HepG2 (cell line): ENCODE results near the gene NGEF. TPM values are rescaled to one million over a fixed set of nuclear protein-coding genes. Genes with fewer than 3 reads are reported as not detected.

Experiments
- ATAC-seq: fragments of 200-7000 bp; cut with Tn5 transposase; 3 replicates; pipeline ENCODE4 v1.9.1; 2020; ENCODE audit warnings: mild to moderate bottlenecking, moderate library complexity
- BruUV-seq: library from RNA; stranded (reverse); fragments of 400-500 nt; replicated peaks from 2 replicates; lab custom pipeline; 2021; lab: Mats Ljungman, UMichigan
- CTCF ChIA-PET: fragments of 300-600 bp; formaldehyde crosslinking; extraction: SDS; loops from one replicate; lab custom pipeline; 2021; ENCODE audit warnings: low total read pairs, inconsistent platforms, low intra/inter-chr PET ratio; lab: Yijun Ruan, JAX
- POLR2A ChIA-PET: fragments of 350-600 bp; sonication (Branson Sonifier 250); formaldehyde crosslinking; loops from one replicate; lab custom pipeline; 2020; ENCODE audit warnings: antibody characterized with exemption, inconsistent platforms; lab: Yijun Ruan, JAX
- DNase-seq: peaks from one replicate; pipeline ENCODE4 v3.0.0-alpha.2; 2015; ENCODE audit warnings: low spot score
- FAIRE-seq: peaks from 3 replicates; lab custom pipeline; 2011; peaks lifted over from hg19 to GRCh38; lab: Jason Lieb, UNC
- H2AFZ ChIP-seq: one replicate; pipeline ENCODE4 v1.6.1; 2011; ENCODE audit warnings: low read length, inconsistent platforms
- H3K27ac ChIP-seq: fragments of 300-600 bp; 3 replicates; pipeline ENCODE4 v1.8.0; 2011; ENCODE audit warnings: mixed run types, mild to moderate bottlenecking, mixed read lengths, low read length, inconsistent platforms; ENCODE audit not compliant: insufficient read depth; ENCODE audit errors: extremely low read length
- H3K27me3 ChIP-seq, 2 experiments: fragments of 200-600 bp in 1 of 2; 2 replicates in 1 of 2; 3 replicates in 1 of 2; pipeline versions ENCODE4 v1.6.0 to v1.8.0; 2011; ENCODE audit warnings: low read length in 2 of 2, mild to moderate bottlenecking in 2 of 2, moderate library complexity in 2 of 2, inconsistent platforms in 1 of 2; ENCODE audit not compliant: insufficient read depth in 2 of 2, control insufficient read depth in 1 of 2
- H3K36me3 ChIP-seq, 2 experiments: fragments of 200-600 bp in 1 of 2; replicated peaks in 1 of 2; 2 replicates in 1 of 2; 3 replicates in 1 of 2; pipeline versions ENCODE4 v1.5.1 to v1.8.0; 2011; ENCODE audit warnings: low read length in 2 of 2, inconsistent platforms in 1 of 2; ENCODE audit not compliant: insufficient read depth in 2 of 2, control insufficient read depth in 1 of 2
- H3K4me1 ChIP-seq: 2 replicates; pipeline ENCODE4 v1.5.1; 2012; ENCODE audit warnings: low read length, inconsistent platforms; ENCODE audit not compliant: insufficient read depth
- H3K4me2 ChIP-seq: 2 replicates; pipeline ENCODE4 v1.6.0; 2011; ENCODE audit warnings: low read depth, low read length, inconsistent platforms
- H3K4me3 ChIP-seq, 3 experiments: fragments of 200-600 bp in 1 of 3; sonication (generic), shearing (Covaris generic) in 1 of 3; replicated peaks in 1 of 3; 2 replicates each; pipeline ENCODE4 v1.5.1; 2011 to 2016; ENCODE audit warnings: low read length in 3 of 3, inconsistent platforms in 2 of 3, low read depth in 2 of 3, mild to moderate bottlenecking in 2 of 3, control low read depth in 1 of 3, mixed read lengths in 1 of 3; ENCODE audit not compliant: insufficient read depth in 1 of 3
- H3K79me2 ChIP-seq: one replicate; pipeline ENCODE4 v1.6.1; 2011; ENCODE audit warnings: low read length, inconsistent platforms; ENCODE audit not compliant: insufficient read depth
- H3K9ac ChIP-seq: 2 replicates; pipeline ENCODE4 v1.6.0; 2011; ENCODE audit warnings: mild to moderate bottlenecking, low read depth, low read length, inconsistent platforms; ENCODE audit not compliant: insufficient read depth
- H3K9me3 ChIP-seq: 2 replicates; pipeline ENCODE4 v1.5.1; 2012; ENCODE audit warnings: mild to moderate bottlenecking, low read length
- H4K20me1 ChIP-seq: 2 replicates; pipeline ENCODE4 v1.6.0; 2011; ENCODE audit warnings: inconsistent platforms, mild to moderate bottlenecking, low read length, moderate library complexity; ENCODE audit not compliant: insufficient read depth
- CSRNP2 ChIP-seq: sonication (generic); formaldehyde crosslinking; conservative IDR thresholded peaks from 2 replicates; pipeline ENCODE4 v1.8.0; 2022; ENCODE audit warnings: low read depth, missing genetic modification reagents
- HMG20B ChIP-seq: conservative IDR thresholded peaks from 2 replicates; pipeline ENCODE4 v1.6.1; 2016; ENCODE audit warnings: missing genetic modification reagents, missing compliant biosample characterization
- HMGXB4 ChIP-seq, 2 experiments: sonication (generic) in 1 of 2; formaldehyde crosslinking in 1 of 2; IDR thresholded peaks; 2 replicates each; pipeline versions ENCODE4 v1.4.0 to v1.6.1; 2018 to 2020; ENCODE audit warnings: missing genetic modification reagents in 2 of 2, borderline replicate concordance in 1 of 2, low read depth in 1 of 2, mild to moderate bottlenecking in 1 of 2, missing biosample characterization in 1 of 2
- IKZF4 ChIP-seq: sonication (generic); formaldehyde crosslinking; IDR thresholded peaks from 2 replicates; pipeline ENCODE4 v1.5.1; 2020; ENCODE audit warnings: borderline replicate concordance, mild to moderate bottlenecking, low read depth, missing genetic modification reagents; ENCODE audit errors: not compliant biosample characterization
- NFYB ChIP-seq: sonication (generic); formaldehyde crosslinking; IDR thresholded peaks from 2 replicates; pipeline ENCODE4 v1.4.0; 2020; ENCODE audit warnings: missing genetic modification reagents
- PAF1 ChIP-seq: IDR thresholded peaks from 2 replicates; pipeline ENCODE4 v1.6.1; 2016; ENCODE audit warnings: missing genetic modification reagents, missing compliant biosample characterization
- SOX5 ChIP-seq: IDR thresholded peaks from 2 replicates; pipeline ENCODE4 v1.6.1; 2016; ENCODE audit warnings: borderline replicate concordance
- SP1 ChIP-seq, 2 experiments: fragments of 450-650 bp in 1 of 2; sonication (generic) in 1 of 2; formaldehyde crosslinking in 1 of 2; IDR thresholded peaks; 2 replicates each; pipeline versions ENCODE4 v1.4.0 to v1.6.1; 2016 to 2020; ENCODE audit warnings: missing genetic modification reagents in 1 of 2
- TERF1 ChIP-seq: sonication (generic); formaldehyde crosslinking; IDR thresholded peaks from 2 replicates; pipeline ENCODE4 v1.8.0; 2022; ENCODE audit warnings: mild to moderate bottlenecking, missing genetic modification reagents, moderate library complexity
- THAP11 ChIP-seq: IDR thresholded peaks from 2 replicates; pipeline ENCODE4 v1.6.1; 2016; ENCODE audit warnings: missing biosample characterization, missing genetic modification reagents
- THAP9 ChIP-seq: sonication (generic); formaldehyde crosslinking; IDR thresholded peaks from 2 replicates; pipeline ENCODE4; 2020; ENCODE audit warnings: missing genetic modification reagents, mild to moderate bottlenecking, borderline replicate concordance
- ZNF264 ChIP-seq: sonication (generic); formaldehyde crosslinking; IDR thresholded peaks from 2 replicates; pipeline ENCODE4 v1.4.0; 2020; ENCODE audit warnings: missing genetic modification reagents
- ZNF33B ChIP-seq: sonication (generic); formaldehyde crosslinking; IDR thresholded peaks from 2 replicates; pipeline ENCODE4 v1.5.1; 2020; ENCODE audit warnings: mild to moderate bottlenecking, missing genetic modification reagents
- ZSCAN22 ChIP-seq: sonication (generic); formaldehyde crosslinking; IDR thresholded peaks from 2 replicates; pipeline ENCODE4 v1.4.0; 2020; ENCODE audit warnings: mild to moderate bottlenecking, missing genetic modification reagents
- WGBS: methylation state at CpG from one replicate; pipeline ENCODE4 v1.1.6; 2017; ENCODE audit warnings: low lambda C conversion rate; 5-methylcytosine and 5-hydroxymethylcytosine counted together
- in situ Hi-C: cut with HindIII; loops from 2 replicates; pipeline ENCODE4 v1.10.0; 2017; ENCODE audit warnings: low pct_unique_long_range_greater_than_20kb; ENCODE audit not compliant: extremely low pct_ligation_motif_present
- intact Hi-C: fragments of 100-400 bp; cut with micrococcal nuclease; formaldehyde crosslinking; loops from one replicate; pipeline ENCODE4 v1.10.0; 2022; ENCODE audit not compliant: unreplicated experiment
- polyA plus RNA-seq, 8 experiments: library from polyadenylated mRNA; depleted of rRNA in 3 of 8; stranded (reverse) in 7 of 8; unstranded in 1 of 8; fragments of >200 nt; fragmentation: Illumina TruSeq in 4 of 8; extraction: Trizol in 4 of 8; gene quantifications; 2 replicates each; pipeline versions ENCODE4 v1.2.1 to v1.2.3, GENCODE V29; 2011 to 2016; ENCODE audit warnings: low read depth in 4 of 8, missing spikeins in 1 of 8, mixed read lengths in 1 of 8; ENCODE audit not compliant: insufficient read depth in 1 of 8
- total RNA-seq, 5 experiments: library from RNA; depleted of rRNA; stranded (reverse); fragments of >200 nt; fragmentation: Illumina TruSeq; extraction: Trizol; gene quantifications; 2 replicates each; pipeline ENCODE4 v1.2.3, GENCODE V29; 2016; ENCODE audit warnings: low read depth in 1 of 5

NGEF gene
- total and polyA plus RNA-seq, 2 of the 13 experiments (the other 11 are each of a cell fraction or from before 2014, with no cell fraction given), result 14.4 to 36.9 TPM

- TF ChIP-seq THAP9 (CRISPR knock-in tag) (no peak), HMGXB4 (CRISPR knock-in tag; IDR thresholded peaks at IDR 0.05; ENCODE audit: borderline replicate concordance in 1 of 2, low read depth in 1 of 2) (no peak)
- TF ChIP-seq, all 625 proteins: peak for 5
These were observed 153.6 kb downstream of the NGEF start (continued) for GRCh38 chr2:232859385-232859916.

- WGBS, result under 1% methylated on average over 4 of the region's 4 CpGs
- intact Hi-C loops, result loop anchor here (1.0 to 2.0 kb wide), 3 partner anchors 15 to 396 kb away; partner anchors contain the start of gene INPP5D
- in situ Hi-C loops, result loop anchor here (5.0 to 10.0 kb wide), 2 partner anchors 168 to 395 kb away; partner anchors contain the start of gene ATG16L1
- Histone ChIP-seq H3K4me1 (peaks cover 89% of the 10 kb centered on the region), H3K27ac (peak overlapping the region; percentile 94), H3K36me3 (peaks cover 8 to 22% of the 10 kb centered on the region in 2 experiments; a peak in 2 of 5 replicates), H4K20me1 (no peaks in the 10 kb centered on the region), H3K9ac (peak overlapping the region; percentile 50), H3K9me3 (no peaks in the 10 kb centered on the region), H2AFZ (no peak overlapping the region), H3K79me2 (peaks cover 3% of the 10 kb centered on the region), H3K4me3 (peak overlapping the region in 1 of 3 experiments; percentile 41; a peak in 1 of 6 replicates), H3K4me2 (peak overlapping the region; percentile 73), H3K27me3 (no peaks in the 10 kb centered on the region)
- DNase-seq (peak; percentile 98), FAIRE-seq (peak; percentile 90), ATAC-seq (peak; percentile 92)
- ChIA-PET CTCF (no interaction called here), POLR2A (interaction anchor here (0.7 to 11.3 kb wide), 16 partner anchors 11 to 394 kb away, joined by 3 to 297 read pairs (median 6); partner anchors contain the start of genes ATG16L1, EIF4E2, INPP5D and NGEF)
- BruUV-seq, result no TSS peak
- TF ChIP-seq ZNF264, result 0 out of 2 replicates have a peak, but pooled peaks have one; percentile 30
- TF ChIP-seq SP1 (IDR thresholded peaks at IDR 0.05), result no peak
- no peak for TF ChIP-seq SP1 (CRISPR knock-in tag; IDR thresholded peaks at IDR 0.05)
- no peak; the same call in 1 of the 2 replicates for TF ChIP-seq ZNF33B (CRISPR knock-in tag)
- TF ChIP-seq ZSCAN22 (CRISPR knock-in tag), result 0 out of 2 replicates have a peak, but pooled peaks have one; percentile 7
- TF ChIP-seq HMG20B, result peak; percentile 73; the same call in 1 of the 2 replicates
- TF ChIP-seq IKZF4 (CRISPR knock-in tag), result no peak
- TF ChIP-seq TERF1 (CRISPR knock-in tag), result no peak
- peak; percentile 86 for TF ChIP-seq THAP11 (CRISPR knock-in tag)
- peak; percentile 86 for TF ChIP-seq SOX5 (CRISPR knock-in tag)
- no peak for TF ChIP-seq PAF1 (CRISPR knock-in tag)
- TF ChIP-seq CSRNP2 (CRISPR knock-in tag), result no peak
- peak; percentile 61 for TF ChIP-seq NFYB (CRISPR knock-in tag)
These were observed 155.9 kb downstream of the NGEF start for GRCh38 chr2:232857158-232857563.
